Upper lobe of left lung (tissue), 6 donors: ENCODE measurements around the gene TRIM9. TPM values are rescaled to one million over a fixed set of nuclear protein-coding genes. Genes with fewer than 3 reads are reported as not detected.
A peak's percentile ranks its signal among the peaks of the same experiment; 100 is the strongest.

Experiments used
- ATAC-seq, 2 donors: fragments of 200-7000 bp; cut with Tn5 transposase; one replicate each; pipeline ENCODE4 v1.9.1; 2022; ENCODE audit warnings: mild to moderate bottlenecking in 2 of 2, moderate library complexity in 2 of 2; ENCODE audit not compliant: low FRiP score in 2 of 2
- DNase-seq, 2 donors: peaks; one replicate each; pipeline ENCODE4 v3.0.0-alpha.2; 2019 to 2020
- H3K27ac ChIP-seq, 4 donors: fragments of 200-600 bp; sonication (generic); one replicate each; pipeline ENCODE4 v1.5.1; 2016 to 2019
- H3K27me3 ChIP-seq, 4 donors: fragments of 200-600 bp; sonication (generic); one replicate each; pipeline ENCODE4 v1.5.1; 2017 to 2019
- H3K36me3 ChIP-seq, 4 donors: fragments of 200-600 bp; sonication (generic); one replicate each; pipeline ENCODE4 v1.5.1; 2016 to 2019
- H3K4me1 ChIP-seq, 4 donors: fragments of 200-600 bp; sonication (generic); one replicate each; pipeline ENCODE4 v1.5.1; 2018 to 2019
- H3K4me3 ChIP-seq, 4 donors: fragments of 200-600 bp; sonication (generic); one replicate each; pipeline ENCODE4 v1.5.1; 2017 to 2019; ENCODE audit warnings: mild to moderate bottlenecking in 2 of 4, moderate library complexity in 1 of 4
- H3K9me3 ChIP-seq, 4 donors: fragments of 200-600 bp; sonication (generic); one replicate each; pipeline ENCODE4 v1.5.1; 2018 to 2019
- CTCF ChIP-seq, 6 experiments: fragments of 450-650 bp in 4 of 6; fragments of 200-600 bp in 2 of 6; sonication (generic) in 2 of 6; IDR thresholded peaks; one replicate each; pipeline ENCODE4 v1.5.1; 2016 to 2019; ENCODE audit warnings: antibody characterized with exemption in 6 of 6
- EP300 ChIP-seq, 4 donors: sonication (generic); formaldehyde crosslinking; IDR thresholded peaks; one replicate each; pipeline ENCODE4 v1.5.1; 2017; ENCODE audit warnings: antibody characterized with exemption in 4 of 4, control low read depth in 2 of 4
- POLR2A ChIP-seq, 4 donors: fragments of 450-650 bp; IDR thresholded peaks; one replicate each; pipeline ENCODE4 v1.5.1; 2016 to 2017; ENCODE audit warnings: antibody characterized with exemption in 4 of 4, mild to moderate bottlenecking in 2 of 4
- POLR2AphosphoS5 ChIP-seq, 2 donors: sonication (generic); formaldehyde crosslinking; IDR thresholded peaks; one replicate each; pipeline ENCODE4 v1.5.1; 2017; ENCODE audit warnings: antibody characterized with exemption in 2 of 2
- WGBS, 2 donors: methylation state at CpG; one replicate each; pipeline ENCODE4 v1.1.5; 2017 to 2018; 5-methylcytosine and 5-hydroxymethylcytosine counted together
- total RNA-seq, 6 donors: library from RNA; depleted of rRNA in 4 of 6; stranded (reverse); fragments of >200 nt in 4 of 6; gene quantifications; one replicate each; pipeline versions ENCODE4 v1.1.0 to v1.2.1, GENCODE V29; 2016 to 2021
- donor health status: DM: no; HTN: no; CAD: no; lungs with moderate emphysema.
- donor health status: DM: no; HTN: yes; CAD: no; lungs with severe emphysema.

TRIM9 gene
- 1 to 10 TPM in 2 of 6 donors, under 1 TPM in 4; 0.30 to 3.1 (median 0.78) TPM for total RNA-seq

- TF ChIP-seq CTCF (IDR thresholded peaks at IDR 0.05) = no peak
- no peak for TF ChIP-seq POLR2A (IDR thresholded peaks at IDR 0.05)
- TF ChIP-seq POLR2AphosphoS5 (IDR thresholded peaks at IDR 0.05) = peak in 1 of 2 donors; percentile 31
- TF ChIP-seq EP300 (IDR thresholded peaks at IDR 0.05) = no peak
- peaks cover 0 to 17% (median 9%) of the 10 kb centered on the region in 4 donors for H3K27me3 ChIP-seq
- peak; percentile 96 for ATAC-seq
Observed at GRCh38 chr14:51094901-51095853, at the start of gene TRIM9. TRIM9 (minus strand) TSS chr14:51095105; CDS start chr14:51094939, 166 bp downstream.

GRCh38 chr14:51140856-51141255, 46.0 kb upstream of the TRIM9 start:
- TF ChIP-seq CTCF (IDR thresholded peaks at IDR 0.05) = no peak
- TF ChIP-seq POLR2AphosphoS5 (IDR thresholded peaks at IDR 0.05) = no peak
- TF ChIP-seq POLR2A (IDR thresholded peaks at IDR 0.05) = no peak
- no peak overlapping the region for H3K4me3 ChIP-seq
- H3K27ac ChIP-seq = no peak overlapping the region
- peaks cover 0 to 3% (median 0%) of the 10 kb centered on the region in 4 donors for H3K4me1 ChIP-seq
- no peaks in the 10 kb centered on the region for H3K36me3 ChIP-seq
- WGBS, 2 donors = 95 to 96% methylated on average over 4 of the region's 4 CpGs
- ATAC-seq (no peak), DNase-seq (no peak)
- no peaks in the 10 kb centered on the region for H3K9me3 ChIP-seq
- no peaks in the 10 kb centered on the region for H3K27me3 ChIP-seq

More at GRCh38 chr14:51094901-51095853, at the start of gene TRIM9:
- no peaks in the 10 kb centered on the region for H3K9me3 ChIP-seq
- peak; percentile 92 to 98 for DNase-seq
- H3K4me3 ChIP-seq = peak within 1 kb of the TSS; percentile 60 to 83 (median 64)
- H3K4me1 ChIP-seq = peaks cover 26 to 30% (median 27%) of the 10 kb centered on the region in 4 donors
- H3K36me3 ChIP-seq = no peaks in the 10 kb centered on the region
- H3K27ac ChIP-seq = peak within 1 kb of the TSS in 3 of 4 donors; percentile 18 to 57 (median 37)
- WGBS, 2 donors = 2% methylated on average over 22 to 58 of the region's 83 CpGs

GRCh38 chr14:51140338-51140737, 45.4 kb upstream of the TRIM9 start:
- no peak overlapping the region for H3K27ac ChIP-seq
- H3K36me3 ChIP-seq = no peaks in the 10 kb centered on the region
- H3K4me3 ChIP-seq = no peak overlapping the region
- no peaks in the 10 kb centered on the region for H3K27me3 ChIP-seq
- H3K9me3 ChIP-seq = no peaks in the 10 kb centered on the region
- peaks cover 0 to 3% (median 0%) of the 10 kb centered on the region in 4 donors for H3K4me1 ChIP-seq
- TF ChIP-seq POLR2AphosphoS5 (IDR thresholded peaks at IDR 0.05) (no peak), POLR2A (IDR thresholded peaks at IDR 0.05) (no peak), EP300 (IDR thresholded peaks at IDR 0.05) (no peak), CTCF (IDR thresholded peaks at IDR 0.05) (no peak)
- DNase-seq = no peak
- 82 to 86% methylated on average over 5 of the region's 5 CpGs for WGBS, 2 donors
- ATAC-seq = no peak

GRCh38 chr14:51139121-51139681, 44.3 kb upstream of the TRIM9 start:
- Histone ChIP-seq H3K27ac (no peak overlapping the region), H3K9me3 (no peaks in the 10 kb centered on the region), H3K4me1 (peaks cover 0 to 3% (median 0%) of the 10 kb centered on the region in 4 donors), H3K27me3 (no peaks in the 10 kb centered on the region), H3K4me3 (no peak overlapping the region), H3K36me3 (no peaks in the 10 kb centered on the region)
- WGBS, 2 donors = 68 to 77% methylated on average over 6 of the region's 6 CpGs
- TF ChIP-seq CTCF (IDR thresholded peaks at IDR 0.05) = no peak
- TF ChIP-seq EP300 (IDR thresholded peaks at IDR 0.05) = peak in 1 of 4 donors; percentile 21
- TF ChIP-seq POLR2A (IDR thresholded peaks at IDR 0.05) = no peak
- peak in 1 of 2 donors; percentile 60 for TF ChIP-seq POLR2AphosphoS5 (IDR thresholded peaks at IDR 0.05)
- peak in 1 of 2 donors; percentile 20 for DNase-seq
- ATAC-seq = peak in 1 of 2 donors; percentile 23
